ENCODE measurements around the gene DARS1.
"Not testable (repeated sequence)": the region's sequence is repeated elsewhere in the genome, so short reads cannot be mapped to it uniquely, and the experiment has no call there.

Gene DARS1

GRCh38 chr2:135885709-135886108 is 99.7 kb downstream of the DARS1 start:
- H3K9me2 ChIP-seq (replicated peaks; ENCODE audit: control insufficient read depth, low read length): no peaks in the 10 kb centered on the region
- no peak overlapping the region for H3K4me3 ChIP-seq (ENCODE audit: low read length)
- H3K27ac ChIP-seq (ENCODE audit: low read depth, low read length): no peak overlapping the region
- no peaks in the 10 kb centered on the region for H4K20me1 ChIP-seq (ENCODE audit: control insufficient read depth, insufficient read depth, low read depth, low read length)
- TF ChIP-seq EZH2phosphoT487 (IDR thresholded peaks at IDR 0.05; ENCODE audit: borderline replicate concordance, low read length): no peak
- TF ChIP-seq, protein P1, sequence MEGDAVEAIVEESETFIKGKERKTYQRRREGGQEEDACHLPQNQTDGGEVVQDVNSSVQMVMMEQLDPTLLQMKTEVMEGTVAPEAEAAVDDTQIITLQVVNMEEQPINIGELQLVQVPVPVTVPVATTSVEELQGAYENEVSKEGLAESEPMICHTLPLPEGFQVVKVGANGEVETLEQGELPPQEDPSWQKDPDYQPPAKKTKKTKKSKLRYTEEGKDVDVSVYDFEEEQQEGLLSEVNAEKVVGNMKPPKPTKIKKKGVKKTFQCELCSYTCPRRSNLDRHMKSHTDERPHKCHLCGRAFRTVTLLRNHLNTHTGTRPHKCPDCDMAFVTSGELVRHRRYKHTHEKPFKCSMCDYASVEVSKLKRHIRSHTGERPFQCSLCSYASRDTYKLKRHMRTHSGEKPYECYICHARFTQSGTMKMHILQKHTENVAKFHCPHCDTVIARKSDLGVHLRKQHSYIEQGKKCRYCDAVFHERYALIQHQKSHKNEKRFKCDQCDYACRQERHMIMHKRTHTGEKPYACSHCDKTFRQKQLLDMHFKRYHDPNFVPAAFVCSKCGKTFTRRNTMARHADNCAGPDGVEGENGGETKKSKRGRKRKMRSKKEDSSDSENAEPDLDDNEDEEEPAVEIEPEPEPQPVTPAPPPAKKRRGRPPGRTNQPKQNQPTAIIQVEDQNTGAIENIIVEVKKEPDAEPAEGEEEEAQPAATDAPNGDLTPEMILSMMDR (IDR thresholded peaks at IDR 0.05; ENCODE audit: low read depth, low read length, poor library complexity, severe bottlenecking): no peak
- no peaks in the 10 kb centered on the region for H3K4me1 ChIP-seq (ENCODE audit: control insufficient read depth, low read length)
- 0 out of 2 replicates have a peak, but pooled peaks cover 4% of the 10 kb centered on the region for H3K9me3 ChIP-seq (ENCODE audit: control insufficient read depth, insufficient read depth, low read length)
- H3K4me2 ChIP-seq (ENCODE audit: low read length): no peak overlapping the region
- H3F3A ChIP-seq (ENCODE audit: control insufficient read depth, insufficient read depth): no peaks in the 10 kb centered on the region
- H3K36me3 ChIP-seq (ENCODE audit: control insufficient read depth, low read length): no peaks in the 10 kb centered on the region
- no peaks in the 10 kb centered on the region for H3K79me2 ChIP-seq (ENCODE audit: control insufficient read depth, low read length)
- no peaks in the 10 kb centered on the region for H3K27me3 ChIP-seq (ENCODE audit: control insufficient read depth, low read length)

DNA sequence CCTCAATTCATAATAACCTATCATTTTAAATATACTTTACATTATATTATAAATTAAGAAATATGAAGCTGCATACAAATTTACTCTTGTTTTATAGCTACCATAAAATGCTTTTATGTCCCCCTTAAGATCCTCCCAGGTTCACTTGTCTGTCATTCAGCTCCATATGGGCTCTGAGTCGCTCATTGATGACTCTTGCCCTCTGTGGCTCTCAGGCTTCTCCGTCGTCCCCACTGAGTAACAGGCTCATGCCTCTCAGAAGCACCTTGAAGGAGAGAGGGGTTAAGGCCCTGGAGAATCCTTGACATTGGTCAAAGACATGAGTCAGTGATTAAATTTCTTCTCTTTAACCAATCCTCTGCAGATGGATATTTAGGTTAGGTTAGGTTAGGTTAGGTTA is 103.0 kb downstream of the DARS1 start:
- no peaks in the 10 kb centered on the region for H3K79me2 ChIP-seq (ENCODE audit: control insufficient read depth, low read length)
- no peaks in the 10 kb centered on the region for H3F3A ChIP-seq (ENCODE audit: control insufficient read depth, insufficient read depth)
- H3K36me3 ChIP-seq (ENCODE audit: control insufficient read depth, low read length): no peaks in the 10 kb centered on the region
- TF ChIP-seq, protein P1 (IDR thresholded peaks at IDR 0.05; ENCODE audit: low read depth, low read length, poor library complexity, severe bottlenecking): no peak
- no peak for TF ChIP-seq EZH2phosphoT487 (IDR thresholded peaks at IDR 0.05; ENCODE audit: borderline replicate concordance, low read length)
- no peak overlapping the region for H3K27ac ChIP-seq (ENCODE audit: low read depth, low read length)
- no peak overlapping the region for H3K4me2 ChIP-seq (ENCODE audit: low read length)
- H3K9me3 ChIP-seq (ENCODE audit: control insufficient read depth, insufficient read depth, low read length): no peaks in the 10 kb centered on the region
- H3K9me2 ChIP-seq (replicated peaks; ENCODE audit: control insufficient read depth, low read length): no peaks in the 10 kb centered on the region
- H3K27me3 ChIP-seq (ENCODE audit: control insufficient read depth, low read length): no peaks in the 10 kb centered on the region
- no peaks in the 10 kb centered on the region for H3K4me1 ChIP-seq (ENCODE audit: control insufficient read depth, low read length)
- no peaks in the 10 kb centered on the region for H4K20me1 ChIP-seq (ENCODE audit: control insufficient read depth, insufficient read depth, low read depth, low read length)
- no peak overlapping the region for H3K4me3 ChIP-seq (ENCODE audit: low read length)

GRCh38 chr2:135876770-135877169 is 108.7 kb downstream of the DARS1 start:
- not testable (repeated sequence) for H3K27me3 ChIP-seq (ENCODE audit: control insufficient read depth, low read length); H3K9me2 ChIP-seq (replicated peaks; ENCODE audit: control insufficient read depth, low read length); H3F3A ChIP-seq (ENCODE audit: control insufficient read depth, insufficient read depth); H3K9me3 ChIP-seq (ENCODE audit: control insufficient read depth, insufficient read depth, low read length)
- H4K20me1 ChIP-seq (ENCODE audit: control insufficient read depth, insufficient read depth, low read depth, low read length): peaks cover 24% of the 10 kb centered on the region
- H3K27ac ChIP-seq (ENCODE audit: low read depth, low read length): peak overlapping the region; percentile 66
- H3K79me2 ChIP-seq (ENCODE audit: control insufficient read depth, low read length): peaks cover 48% of the 10 kb centered on the region
- H3K4me2 ChIP-seq (ENCODE audit: low read length): peak overlapping the region; percentile 92
- H3K4me3 ChIP-seq (ENCODE audit: low read length): peak overlapping the region; percentile 93
- peaks cover 35% of the 10 kb centered on the region for H3K4me1 ChIP-seq (ENCODE audit: control insufficient read depth, low read length)
- H3K36me3 ChIP-seq (ENCODE audit: control insufficient read depth, low read length): peaks cover 44% of the 10 kb centered on the region

DNA sequence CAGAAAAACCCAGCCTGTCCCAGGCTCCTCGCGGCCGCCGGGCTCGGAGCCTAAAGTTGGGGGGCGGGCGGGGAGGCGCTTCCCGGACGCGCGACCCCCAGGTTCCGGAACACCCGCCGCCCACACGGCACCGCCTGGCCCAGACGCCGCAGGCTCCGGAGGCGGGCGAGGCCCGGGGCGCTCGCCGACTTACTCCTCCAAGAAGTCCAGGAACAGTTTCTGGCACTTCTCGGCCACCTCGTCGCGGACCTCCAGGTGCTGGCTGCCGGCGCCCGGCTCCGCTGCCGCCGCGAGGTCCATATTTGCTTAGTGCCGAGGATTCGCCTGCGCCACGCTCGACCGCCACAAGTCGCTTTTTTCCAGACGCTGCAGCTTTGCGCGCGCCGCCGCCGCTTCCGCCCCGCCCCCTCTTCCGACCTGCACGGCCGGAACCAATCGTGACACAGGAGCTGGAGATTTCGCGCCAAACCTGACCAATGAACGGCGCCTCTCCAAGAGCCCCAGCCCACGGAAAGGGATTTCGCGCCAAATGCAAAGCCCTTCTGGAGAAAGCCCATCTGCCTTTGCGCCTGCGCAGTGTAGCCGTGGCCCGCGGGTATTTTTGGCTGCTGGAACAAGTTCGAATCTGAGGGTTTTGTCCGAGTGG is 109.2 kb downstream of the DARS1 start, which contains the start of gene MCM6:
TSS of gene MCM6 (minus strand) at position 378 of the 646 bp plus-strand sequence. CDS start at position 300, 78 bp downstream.
- no peak for TF ChIP-seq EZH2phosphoT487 (IDR thresholded peaks at IDR 0.05; ENCODE audit: borderline replicate concordance, low read length)
- TF ChIP-seq, protein P1 (IDR thresholded peaks at IDR 0.05; ENCODE audit: low read depth, low read length, poor library complexity, severe bottlenecking): no peak
- peaks cover 50% of the 10 kb centered on the region for H3K36me3 ChIP-seq (ENCODE audit: control insufficient read depth, low read length)
- H3K9me3 ChIP-seq (ENCODE audit: control insufficient read depth, insufficient read depth, low read length): no peaks in the 10 kb centered on the region
- peaks cover 54% of the 10 kb centered on the region for H3K79me2 ChIP-seq (ENCODE audit: control insufficient read depth, low read length)
- H3F3A ChIP-seq (ENCODE audit: control insufficient read depth, insufficient read depth): no peaks in the 10 kb centered on the region
- peaks cover 24% of the 10 kb centered on the region for H4K20me1 ChIP-seq (ENCODE audit: control insufficient read depth, insufficient read depth, low read depth, low read length)
- peak within 1 kb of the TSS; percentile 93 for H3K4me3 ChIP-seq (ENCODE audit: low read length)
- H3K9me2 ChIP-seq (replicated peaks; ENCODE audit: control insufficient read depth, low read length): no peaks in the 10 kb centered on the region
- H3K4me2 ChIP-seq (ENCODE audit: low read length): peak within 1 kb of the TSS; percentile 92
- peak within 1 kb of the TSS; percentile 66 for H3K27ac ChIP-seq (ENCODE audit: low read depth, low read length)
- peaks cover 35% of the 10 kb centered on the region for H3K4me1 ChIP-seq (ENCODE audit: control insufficient read depth, low read length)
- no peaks in the 10 kb centered on the region for H3K27me3 ChIP-seq (ENCODE audit: control insufficient read depth, low read length)

Data from DOHH2 (cell line).